Skeletal muscle satellite cell (primary cell): ENCODE measurements around the gene CELF5.
"Not testable (repeated sequence)": the region's sequence is repeated elsewhere in the genome, so short reads cannot be mapped to it uniquely, and the experiment has no call there.

Experiments
- H3K27me3 ChIP-seq: 2 replicates; pipeline ENCODE4 v1.7.0; 2013; ENCODE audit warnings: low read length; ENCODE audit not compliant: control insufficient read depth, insufficient read depth
- H3K36me3 ChIP-seq: 2 replicates; pipeline ENCODE4 v1.7.0; 2013; ENCODE audit warnings: mild to moderate bottlenecking, control low read depth, low read length; ENCODE audit not compliant: insufficient read depth
- H3K4me1 ChIP-seq: 2 replicates; pipeline ENCODE4 v1.7.0; 2013; ENCODE audit warnings: low read length; ENCODE audit not compliant: control insufficient read depth, insufficient read depth
- H3K4me2 ChIP-seq: 2 replicates; pipeline ENCODE4 v1.7.0; 2013; ENCODE audit warnings: mild to moderate bottlenecking, low read length
- H3K4me3 ChIP-seq: 2 replicates; pipeline ENCODE4 v1.7.0; 2013; ENCODE audit warnings: low read length
- H3K9ac ChIP-seq: 2 replicates; pipeline ENCODE4 v1.7.0; 2013; ENCODE audit warnings: mild to moderate bottlenecking, low read depth, low read length, moderate library complexity
- H3K9me3 ChIP-seq: replicated peaks from 2 replicates; pipeline ENCODE4 v1.7.0; 2013; ENCODE audit warnings: mild to moderate bottlenecking, control low read depth, low read length

Gene CELF5

GRCh38 chr19:3186160-3186688, 38.2 kb upstream of the CELF5 start:
- H3K4me1 ChIP-seq = peaks cover 14% of the 10 kb centered on the region
- peak overlapping the region; percentile 94 for H3K4me2 ChIP-seq
- peak overlapping the region; percentile 98 for H3K4me3 ChIP-seq
- no peaks in the 10 kb centered on the region for H3K27me3 ChIP-seq
- peak overlapping the region; percentile 92 for H3K9ac ChIP-seq
- H3K36me3 ChIP-seq = peaks cover 8% of the 10 kb centered on the region
- no peaks in the 10 kb centered on the region for H3K9me3 ChIP-seq

GRCh38 chr19:3186891-3187661, 37.4 kb upstream of the CELF5 start:
- peaks cover 9% of the 10 kb centered on the region for H3K36me3 ChIP-seq
- no peaks in the 10 kb centered on the region for H3K27me3 ChIP-seq
- peak overlapping the region; percentile 94 for H3K4me2 ChIP-seq
- H3K9me3 ChIP-seq = no peaks in the 10 kb centered on the region
- peak overlapping the region; percentile 98 for H3K4me3 ChIP-seq
- peaks cover 14% of the 10 kb centered on the region for H3K4me1 ChIP-seq
- peak overlapping the region; percentile 92 for H3K9ac ChIP-seq

- peaks cover 14% of the 10 kb centered on the region for H3K4me1 ChIP-seq
- peak overlapping the region; percentile 98 for H3K4me3 ChIP-seq
- no peak overlapping the region for H3K9ac ChIP-seq
- H3K9me3 ChIP-seq = no peaks in the 10 kb centered on the region
- peaks cover 9% of the 10 kb centered on the region for H3K36me3 ChIP-seq
- H3K4me2 ChIP-seq = peak overlapping the region; percentile 94
- H3K27me3 ChIP-seq = no peaks in the 10 kb centered on the region
Measured at GRCh38 chr19:3187662-3188511, 36.6 kb upstream of the CELF5 start.

- Histone ChIP-seq H3K36me3 (peaks cover 16% of the 10 kb centered on the region), H3K4me2 (no peak overlapping the region), H3K9me3 (no peaks in the 10 kb centered on the region), H3K4me1 (peaks cover 14% of the 10 kb centered on the region), H3K4me3 (no peak overlapping the region), H3K27me3 (no peaks in the 10 kb centered on the region), H3K9ac (no peak overlapping the region)
Measured at GRCh38 chr19:3188627-3189596, 35.5 kb upstream of the CELF5 start.

- Histone ChIP-seq H3K9ac (no peak overlapping the region), H3K36me3 (peaks cover 16% of the 10 kb centered on the region)
Measured at GRCh38 chr19:3189702-3190469, 34.6 kb upstream of the CELF5 start.

GRCh38 chr19:3190470-3190770, 34.0 kb upstream of the CELF5 start:
- Histone ChIP-seq H3K9me3 (no peaks in the 10 kb centered on the region), H3K4me2 (no peak overlapping the region), H3K4me3 (no peak overlapping the region), H3K4me1 (peaks cover 14% of the 10 kb centered on the region), H3K36me3 (peaks cover 16% of the 10 kb centered on the region), H3K27me3 (no peaks in the 10 kb centered on the region), H3K9ac (no peak overlapping the region)

More at GRCh38 chr19:3189702-3190469, 34.6 kb upstream of the CELF5 start:
- Histone ChIP-seq H3K27me3 (no peaks in the 10 kb centered on the region), H3K4me3 (no peak overlapping the region), H3K4me1 (peaks cover 14% of the 10 kb centered on the region), H3K4me2 (no peak overlapping the region), H3K9me3 (no peaks in the 10 kb centered on the region)

- no peak overlapping the region for H3K4me2 ChIP-seq
- no peaks in the 10 kb centered on the region for H3K27me3 ChIP-seq
- H3K4me1 ChIP-seq = peaks cover 14% of the 10 kb centered on the region
- H3K4me3 ChIP-seq = no peak overlapping the region
- peaks cover 21% of the 10 kb centered on the region for H3K36me3 ChIP-seq
- H3K9me3 ChIP-seq = no peaks in the 10 kb centered on the region
- no peak overlapping the region for H3K9ac ChIP-seq
Measured at GRCh38 chr19:3190921-3191805, 33.3 kb upstream of the CELF5 start.

- Histone ChIP-seq H3K36me3 (peaks cover 21% of the 10 kb centered on the region), H3K4me1 (peaks cover 11% of the 10 kb centered on the region)
- H3K27me3 ChIP-seq, H3K4me2 ChIP-seq, H3K9me3 ChIP-seq, H3K4me3 ChIP-seq, H3K9ac ChIP-seq: not testable (repeated sequence)
Measured at GRCh38 chr19:3191806-3192104, 32.7 kb upstream of the CELF5 start.

- Histone ChIP-seq H3K36me3 (peaks cover 21% of the 10 kb centered on the region), H3K9me3 (no peaks in the 10 kb centered on the region), H3K4me1 (peaks cover 6% of the 10 kb centered on the region)
Measured at GRCh38 chr19:3192228-3192635, 32.2 kb upstream of the CELF5 start.

GRCh38 chr19:3192684-3193083, 31.8 kb upstream of the CELF5 start:
- Histone ChIP-seq H3K4me2 (no peak overlapping the region), H3K4me3 (no peak overlapping the region), H3K9ac (no peak overlapping the region), H3K27me3 (no peaks in the 10 kb centered on the region), H3K9me3 (no peaks in the 10 kb centered on the region), H3K36me3 (peaks cover 21% of the 10 kb centered on the region), H3K4me1 (peaks cover 1% of the 10 kb centered on the region)

More at GRCh38 chr19:3192228-3192635, 32.2 kb upstream of the CELF5 start:
- H3K9ac ChIP-seq = no peak overlapping the region
- H3K27me3 ChIP-seq = no peaks in the 10 kb centered on the region
- H3K4me2 ChIP-seq = no peak overlapping the region
- H3K4me3 ChIP-seq = no peak overlapping the region
